VCaP (cell line): ENCODE results near the gene CNGB1.
"Not testable (repeated sequence)": the region's sequence is repeated elsewhere in the genome, so short reads cannot be mapped to it uniquely, and the experiment has no call there.

Experiments
- H3K27ac ChIP-seq: fragments of 450-650 bp; 2 replicates; pipeline ENCODE4 v1.5.1; 2017
- CTCF ChIP-seq: fragments of 450-650 bp; conservative IDR thresholded peaks from 2 replicates; pipeline ENCODE4 v1.5.1; 2017; ENCODE audit warnings: mild to moderate bottlenecking, moderate library complexity

CNGB1 gene

GRCh38 chr16:57840833-57841232 is 130.1 kb downstream of the CNGB1 start:
- no peak overlapping the region for H3K27ac ChIP-seq
- no peak for TF ChIP-seq CTCF

GRCh38 chr16:57838161-57838560 is 132.8 kb downstream of the CNGB1 start:
- no peak for TF ChIP-seq CTCF
- H3K27ac ChIP-seq = no peak overlapping the region

- no peak for TF ChIP-seq CTCF
- H3K27ac ChIP-seq = no peak overlapping the region
Observed at GRCh38 chr16:57837305-57838125, 133.4 kb downstream of the CNGB1 start.

- not testable (repeated sequence) for H3K27ac ChIP-seq
Observed at GRCh38 chr16:57835439-57835838, 135.5 kb downstream of the CNGB1 start.

- TF ChIP-seq CTCF = no peak
- H3K27ac ChIP-seq = no peak overlapping the region
Observed at GRCh38 chr16:57834936-57835335, 136.0 kb downstream of the CNGB1 start.
